Left lung (tissue), 10 donors: Measurements from ENCODE around the gene CCDC85A. TPM values are rescaled to one million over a fixed set of nuclear protein-coding genes. Genes with fewer than 3 reads are reported as not detected.

Experiments
- ATAC-seq: fragments of 200-7000 bp; cut with Tn5 transposase; one replicate; pipeline ENCODE4 v1.9.1; 2020; ENCODE audit warnings: moderate library complexity
- DNase-seq, 4 donors: peaks; one replicate each; pipeline ENCODE4 v3.0.0-alpha.2; 2013 to 2020
- H3K27ac ChIP-seq, 2 donors: fragments of 200-600 bp; sonication (generic) in 1 of 2; one replicate each; pipeline versions ENCODE4 v1.5.0 to v1.8.0; 2020 to 2021
- H3K27me3 ChIP-seq, 2 donors: fragments of 200-600 bp; sonication (generic) in 1 of 2; one replicate each; pipeline versions ENCODE4 v1.5.0 to v1.8.0; 2020 to 2021
- H3K36me3 ChIP-seq, 2 donors: fragments of 200-600 bp; sonication (generic) in 1 of 2; one replicate each; pipeline versions ENCODE4 v1.5.0 to v1.8.0; 2020 to 2021
- H3K4me1 ChIP-seq, 2 donors: fragments of 200-600 bp; one replicate each; pipeline ENCODE4 v1.8.0; 2021
- H3K4me3 ChIP-seq, 2 donors: fragments of 200-600 bp; sonication (generic) in 1 of 2; one replicate each; pipeline versions ENCODE4 v1.5.0 to v1.8.0; 2020 to 2021; ENCODE audit warnings: mild to moderate bottlenecking in 1 of 2
- H3K9me3 ChIP-seq, 2 donors: fragments of 200-600 bp; sonication (generic) in 1 of 2; one replicate each; pipeline versions ENCODE4 v1.5.0 to v1.8.0; 2020 to 2021
- intact Hi-C, 2 donors: fragments of 100-400 bp; cut with DNase I; formaldehyde crosslinking; loops; one replicate each; pipeline versions ENCODE4 v1.11.2 to v1.14.2; 2022
- polyA plus RNA-seq, 6 donors: library from polyadenylated mRNA; unstranded; fragments of 120-200 nt; gene quantifications; one replicate each; pipeline ENCODE4 v1.2.1, GENCODE V29; 2013; ENCODE audit not compliant: insufficient read length in 6 of 6
- total RNA-seq, 2 donors: library from RNA; stranded (reverse); fragmentation: NEBNext Ultra II Directional; extraction: Animal tissue kit (Norgen Biotek cat#: 25700); gene quantifications; one replicate each; pipeline ENCODE4 v1.2.1, GENCODE V29; 2021
- TF ChIP-seq, protein P1 (sequence below), 2 donors: fragments of 200-600 bp; sonication (generic) in 1 of 2; IDR thresholded peaks; one replicate each; pipeline versions ENCODE4 v1.5.0 to v1.8.0; 2021; ENCODE audit warnings: antibody characterized with exemption in 2 of 2
- donor health status: DM: no; HTN: yes; CAD: no.
- donor health status: DM: no; HTN: no; CAD: no.

Gene CCDC85A
- total and polyA plus RNA-seq, 8 donors, result 1.2 to 8.7 (median 2.2) TPM

- Histone ChIP-seq H3K27ac (no peak overlapping the region), H3K27me3 (no peaks in the 10 kb centered on the region), H3K36me3 (no peaks in the 10 kb centered on the region), H3K9me3 (no peaks in the 10 kb centered on the region), H3K4me3 (no peak overlapping the region), H3K4me1 (peaks cover 0 to 4% of the 10 kb centered on the region in 2 donors)
- TF ChIP-seq, protein P1, sequence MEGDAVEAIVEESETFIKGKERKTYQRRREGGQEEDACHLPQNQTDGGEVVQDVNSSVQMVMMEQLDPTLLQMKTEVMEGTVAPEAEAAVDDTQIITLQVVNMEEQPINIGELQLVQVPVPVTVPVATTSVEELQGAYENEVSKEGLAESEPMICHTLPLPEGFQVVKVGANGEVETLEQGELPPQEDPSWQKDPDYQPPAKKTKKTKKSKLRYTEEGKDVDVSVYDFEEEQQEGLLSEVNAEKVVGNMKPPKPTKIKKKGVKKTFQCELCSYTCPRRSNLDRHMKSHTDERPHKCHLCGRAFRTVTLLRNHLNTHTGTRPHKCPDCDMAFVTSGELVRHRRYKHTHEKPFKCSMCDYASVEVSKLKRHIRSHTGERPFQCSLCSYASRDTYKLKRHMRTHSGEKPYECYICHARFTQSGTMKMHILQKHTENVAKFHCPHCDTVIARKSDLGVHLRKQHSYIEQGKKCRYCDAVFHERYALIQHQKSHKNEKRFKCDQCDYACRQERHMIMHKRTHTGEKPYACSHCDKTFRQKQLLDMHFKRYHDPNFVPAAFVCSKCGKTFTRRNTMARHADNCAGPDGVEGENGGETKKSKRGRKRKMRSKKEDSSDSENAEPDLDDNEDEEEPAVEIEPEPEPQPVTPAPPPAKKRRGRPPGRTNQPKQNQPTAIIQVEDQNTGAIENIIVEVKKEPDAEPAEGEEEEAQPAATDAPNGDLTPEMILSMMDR (IDR thresholded peaks at IDR 0.05), result no peak
- no peak for ATAC-seq
- DNase-seq, result no peak
- intact Hi-C loops, result no loop called here
Observed at GRCh38 chr2:56170504-56170903, 13.3 kb upstream of the CCDC85A start.

DNA sequence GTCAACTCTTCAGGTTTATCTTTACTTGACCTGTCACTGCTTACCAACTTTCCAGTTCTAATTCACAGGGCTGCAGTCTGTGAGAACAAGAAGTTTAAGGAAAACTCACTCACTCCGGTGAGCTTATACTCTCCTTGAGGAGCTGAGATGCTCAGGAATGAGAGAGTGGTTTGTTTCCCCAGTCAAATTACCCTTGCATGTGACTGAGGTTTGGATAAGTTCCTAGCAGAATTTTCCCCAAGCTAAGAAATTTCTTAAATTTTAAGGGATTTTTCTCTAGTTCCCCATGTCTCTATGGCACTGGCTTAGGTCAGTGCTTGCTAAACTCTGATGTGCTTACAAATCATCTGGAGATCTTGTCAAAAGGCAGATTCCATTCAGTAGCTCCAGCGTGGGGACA lies 12.8 kb upstream of the CCDC85A start:
- no peak for ATAC-seq
- Histone ChIP-seq H3K27me3 (no peaks in the 10 kb centered on the region), H3K9me3 (no peaks in the 10 kb centered on the region), H3K4me3 (no peak overlapping the region), H3K27ac (no peak overlapping the region), H3K36me3 (no peaks in the 10 kb centered on the region), H3K4me1 (peaks cover 0 to 4% of the 10 kb centered on the region in 2 donors)
- intact Hi-C loops, result no loop called here
- no peak for DNase-seq
- TF ChIP-seq, protein P1 (IDR thresholded peaks at IDR 0.05), result no peak

- H3K4me3 ChIP-seq, result no peak overlapping the region
- DNase-seq, result no peak
- no peak for ATAC-seq
Observed at GRCh38 chr2:56175779-56176178, 8.0 kb upstream of the CCDC85A start.

DNA sequence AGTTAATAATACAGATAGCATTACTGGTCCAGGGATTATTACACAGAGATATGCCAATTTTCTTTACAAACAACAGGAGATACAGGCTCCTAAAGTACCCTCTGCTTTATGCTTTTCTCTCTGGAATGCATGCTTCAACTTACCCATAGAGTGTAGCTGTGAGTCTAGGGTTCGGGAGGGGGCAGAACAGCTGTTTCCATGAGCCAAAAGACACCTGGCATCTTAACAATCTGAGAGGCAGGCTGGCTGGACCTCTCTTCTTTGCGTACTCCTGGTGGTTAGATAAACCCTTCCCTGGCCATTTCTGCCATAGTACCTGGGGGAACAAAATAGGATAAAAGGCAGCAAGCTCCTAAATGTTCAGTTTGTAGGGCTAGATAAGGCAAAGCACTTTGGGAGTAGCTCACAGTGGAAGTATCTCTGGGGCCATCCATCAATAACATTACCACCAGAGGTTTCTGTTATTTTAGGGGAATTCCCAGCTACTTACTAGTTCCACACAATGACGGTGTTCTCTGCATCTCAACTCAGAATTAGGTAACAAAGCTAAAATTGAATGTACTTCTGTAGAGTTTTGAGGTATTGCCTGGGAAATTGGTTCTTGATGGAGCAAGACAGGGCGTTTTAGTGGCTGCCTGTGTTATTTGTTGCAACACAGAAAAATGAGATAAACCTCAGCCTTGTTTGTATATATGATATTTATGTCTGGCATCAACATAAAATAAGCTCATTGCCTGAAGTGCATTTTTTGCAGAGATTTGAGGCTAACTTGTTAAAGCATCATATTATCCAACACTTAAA lies 6.2 kb upstream of the CCDC85A start:
- intact Hi-C loops, result no loop called here
- DNase-seq (no peak), ATAC-seq (no peak)
- TF ChIP-seq, protein P1 (IDR thresholded peaks at IDR 0.05), result no peak
- Histone ChIP-seq H3K9me3 (no peaks in the 10 kb centered on the region), H3K4me1 (no peaks in the 10 kb centered on the region), H3K36me3 (no peaks in the 10 kb centered on the region), H3K4me3 (no peak overlapping the region), H3K27ac (no peak overlapping the region), H3K27me3 (peaks cover 0 to 9% of the 10 kb centered on the region in 2 donors)

More at GRCh38 chr2:56175779-56176178, 8.0 kb upstream of the CCDC85A start:
- intact Hi-C loops, result no loop called here
- no peaks in the 10 kb centered on the region for H3K4me1 ChIP-seq
- peaks cover 0 to 6% of the 10 kb centered on the region in 2 donors for H3K27me3 ChIP-seq
- H3K27ac ChIP-seq, result no peak overlapping the region
- H3K36me3 ChIP-seq, result no peaks in the 10 kb centered on the region
- H3K9me3 ChIP-seq, result no peaks in the 10 kb centered on the region
- TF ChIP-seq, protein P1 (IDR thresholded peaks at IDR 0.05), result no peak

DNA sequence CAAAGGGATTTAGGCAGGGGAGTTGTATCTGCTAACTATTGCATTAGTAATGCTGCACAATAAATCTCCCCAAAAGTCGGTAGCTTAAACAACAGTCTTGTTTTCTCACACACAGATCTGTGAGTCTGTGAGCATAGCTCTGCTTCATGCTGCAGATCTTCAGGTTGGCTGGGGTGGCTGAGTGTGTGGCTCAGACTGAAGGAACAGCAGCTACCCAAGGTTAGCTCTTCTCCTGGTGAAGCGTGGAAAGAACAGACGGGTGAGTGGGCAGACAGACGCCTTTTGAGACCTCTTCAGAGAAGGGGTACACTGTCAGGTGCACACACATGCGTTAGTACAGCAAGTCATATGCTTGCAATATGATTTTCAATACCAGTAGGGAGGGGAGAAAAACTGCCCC lies 3.9 kb upstream of the CCDC85A start:
- peaks cover 0 to 32% of the 10 kb centered on the region in 2 donors for H3K27me3 ChIP-seq
- DNase-seq (no peak), ATAC-seq (no peak)
- intact Hi-C loops, result loop anchor here in 1 of 2 donors (5.0 kb wide), 1 partner anchor 572 kb away; no protein-coding TSS in a partner anchor
- H3K4me1 ChIP-seq, result peaks cover 0 to 22% of the 10 kb centered on the region in 2 donors
- TF ChIP-seq, protein P1 (IDR thresholded peaks at IDR 0.05), result no peak
- no peak overlapping the region for H3K27ac ChIP-seq
- no peaks in the 10 kb centered on the region for H3K36me3 ChIP-seq
- H3K9me3 ChIP-seq, result no peaks in the 10 kb centered on the region
- H3K4me3 ChIP-seq, result no peak overlapping the region
